Liver (tissue), 9 donors: ENCODE results near the gene PTPRD. TPM values are rescaled to one million over a fixed set of nuclear protein-coding genes. Genes with fewer than 3 reads are reported as not detected.

Experiments
- DNase-seq: peaks from one replicate; pipeline ENCODE4 v3.0.0-alpha.2; 2017; ENCODE audit warnings: low spot score
- H3K27ac ChIP-seq, 2 donors: one replicate each; pipeline ENCODE4 v1.7.0; 2013; ENCODE audit warnings: inconsistent platforms in 2 of 2, low read length in 2 of 2, control low read depth in 1 of 2, low read depth in 1 of 2, mild to moderate bottlenecking in 1 of 2
- H3K27me3 ChIP-seq, 4 donors: one replicate each; pipeline versions ENCODE4 v1.6.1 to v1.7.0; 2013; ENCODE audit warnings: low read length in 3 of 4, inconsistent platforms in 1 of 4, mild to moderate bottlenecking in 1 of 4, moderate library complexity in 1 of 4; ENCODE audit not compliant: control insufficient read depth in 4 of 4, insufficient read depth in 4 of 4
- H3K36me3 ChIP-seq, 4 donors: one replicate each; pipeline versions ENCODE4 v1.6.1 to v1.7.0; 2013; ENCODE audit warnings: low read length in 3 of 4, mild to moderate bottlenecking in 3 of 4, low read depth in 1 of 4, moderate library complexity in 1 of 4; ENCODE audit not compliant: control insufficient read depth in 4 of 4, insufficient read depth in 3 of 4
- H3K4me1 ChIP-seq, 4 donors: one replicate each; pipeline versions ENCODE4 v1.6.1 to v1.7.0; 2013; ENCODE audit warnings: low read length in 3 of 4, mild to moderate bottlenecking in 3 of 4, moderate library complexity in 1 of 4; ENCODE audit not compliant: control insufficient read depth in 4 of 4, insufficient read depth in 4 of 4
- H3K4me3 ChIP-seq, 3 donors: one replicate each; pipeline versions ENCODE4 v1.6.1 to v1.7.0; 2013; ENCODE audit warnings: low read length in 3 of 3, control low read depth in 1 of 3, low read depth in 1 of 3, mild to moderate bottlenecking in 1 of 3
- H3K9ac ChIP-seq, 2 donors: one replicate each; pipeline ENCODE4 v1.7.0; 2013; ENCODE audit warnings: low read length in 2 of 2, mild to moderate bottlenecking in 2 of 2, moderate library complexity in 2 of 2, control low read depth in 1 of 2, low read depth in 1 of 2
- H3K9me3 ChIP-seq, 4 donors: one replicate each; pipeline versions ENCODE4 v1.6.1 to v1.7.0; 2013; ENCODE audit warnings: low read length in 3 of 4; ENCODE audit not compliant: control insufficient read depth in 4 of 4
- ATF3 ChIP-seq: IDR thresholded peaks from 2 replicates; pipeline ENCODE4 v1.6.1; 2016; ENCODE audit warnings: antibody characterized with exemption
- EGR1 ChIP-seq, 2 donors: IDR thresholded peaks; 2 replicates each; pipeline ENCODE4 v1.6.1; 2016 to 2018; ENCODE audit warnings: antibody characterized with exemption in 2 of 2, low read depth in 2 of 2
- FOXA1 ChIP-seq: IDR thresholded peaks from 2 replicates; pipeline ENCODE4 v1.6.1; 2016; ENCODE audit warnings: antibody characterized with exemption
- FOXA2 ChIP-seq: IDR thresholded peaks from 2 replicates; pipeline ENCODE4 v1.6.1; 2016; ENCODE audit warnings: antibody characterized with exemption
- GABPA ChIP-seq, 2 donors: IDR thresholded peaks in 1 of 2; conservative IDR thresholded peaks in 1 of 2; 2 replicates each; pipeline ENCODE4 v1.6.1; 2016; ENCODE audit warnings: antibody characterized with exemption in 2 of 2, mild to moderate bottlenecking in 1 of 2, moderate library complexity in 1 of 2
- HNF4A ChIP-seq, 2 donors: conservative IDR thresholded peaks; 2 replicates each; pipeline ENCODE4 v1.6.1; 2016; ENCODE audit warnings: antibody characterized with exemption in 2 of 2, mild to moderate bottlenecking in 2 of 2
- HNF4G ChIP-seq: IDR thresholded peaks from 2 replicates; pipeline ENCODE4 v1.6.1; 2016; ENCODE audit warnings: antibody characterized with exemption
- JUND ChIP-seq, 2 donors: IDR thresholded peaks; 2 replicates each; pipeline ENCODE4 v1.6.1; 2016; ENCODE audit warnings: antibody characterized with exemption in 2 of 2
- MAX ChIP-seq: IDR thresholded peaks from 2 replicates; pipeline ENCODE4 v1.6.1; 2016; ENCODE audit warnings: antibody characterized with exemption
- NR2F2 ChIP-seq: IDR thresholded peaks from 2 replicates; pipeline ENCODE4 v1.6.1; 2016; ENCODE audit warnings: antibody characterized with exemption
- RAD21 ChIP-seq, 2 donors: IDR thresholded peaks; 2 replicates each; pipeline ENCODE4 v1.6.1; 2016; ENCODE audit warnings: antibody characterized with exemption in 2 of 2, mild to moderate bottlenecking in 2 of 2
- RXRA ChIP-seq, 2 donors: IDR thresholded peaks; 2 replicates each; pipeline ENCODE4 v1.6.1; 2017 to 2018; ENCODE audit warnings: antibody characterized with exemption in 2 of 2, mild to moderate bottlenecking in 1 of 2
- SP1 ChIP-seq: IDR thresholded peaks from 2 replicates; pipeline ENCODE4 v1.6.1; 2018; ENCODE audit warnings: antibody characterized with exemption, mild to moderate bottlenecking
- TAF1 ChIP-seq: conservative IDR thresholded peaks from 2 replicates; pipeline ENCODE4 v1.6.1; 2016; ENCODE audit warnings: antibody characterized with exemption, mild to moderate bottlenecking
- ZBTB33 ChIP-seq: IDR thresholded peaks from 2 replicates; pipeline ENCODE4 v1.6.1; 2016; ENCODE audit warnings: antibody characterized with exemption
- WGBS: extraction: QIAGEN DNeasy Blood & Tissue Kit; methylation state at CpG from one replicate; pipeline ENCODE4 v1.1.7; 2013; 5-methylcytosine and 5-hydroxymethylcytosine counted together
- polyA plus RNA-seq, 2 donors: library from polyadenylated mRNA; stranded (reverse) in 1 of 2; unstranded in 1 of 2; fragments of 200-250 nt in 1 of 2; fragments of >200 nt in 1 of 2; fragmentation: Nextera tagmentation in 1 of 2; extraction: Ambion mirVana in 1 of 2; gene quantifications; one replicate each; pipeline versions ENCODE4 v1.2.1 to v1.2.3, GENCODE V29; 2013 to 2015
- total RNA-seq, 2 donors: library from RNA; depleted of rRNA; stranded (reverse); fragments of >200 nt; gene quantifications; one replicate each; pipeline ENCODE4 v1.2.3, GENCODE V29; 2014
- TF ChIP-seq, protein P1 (sequence below): fragments of 150-350 bp; IDR thresholded peaks from 2 replicates; pipeline ENCODE4 v1.5.1; 2017; ENCODE audit warnings: improper control_type of control experiment, low read depth, low read length; ENCODE audit not compliant: missing input control
- TF ChIP-seq, protein P2 (sequence below): IDR thresholded peaks from 2 replicates; pipeline ENCODE4 v1.6.1; 2016; ENCODE audit warnings: antibody characterized with exemption, mild to moderate bottlenecking
- donor health status: healthy.
- donor health status: healthy.
- donor health status: healthy.
- donor health status: healthy.
- donor health status: healthy.

Gene PTPRD
- total and polyA plus RNA-seq, 4 donors: 0.78 to 34.2 (median 4.7) TPM

- TF ChIP-seq ZBTB33 (no peak), NR2F2 (no peak), FOXA1 (no peak), RAD21 (IDR thresholded peaks at IDR 0.05) (no peak), EGR1 (IDR thresholded peaks at IDR 0.05; ENCODE audit: low read depth in 2 of 2) (no peak), RXRA (IDR thresholded peaks at IDR 0.05) (no peak), HNF4G (no peak), MAX (no peak)
These were observed 2311.5 kb downstream of the PTPRD start (continued) for GRCh38 chr9:8301296-8301695.

DNA sequence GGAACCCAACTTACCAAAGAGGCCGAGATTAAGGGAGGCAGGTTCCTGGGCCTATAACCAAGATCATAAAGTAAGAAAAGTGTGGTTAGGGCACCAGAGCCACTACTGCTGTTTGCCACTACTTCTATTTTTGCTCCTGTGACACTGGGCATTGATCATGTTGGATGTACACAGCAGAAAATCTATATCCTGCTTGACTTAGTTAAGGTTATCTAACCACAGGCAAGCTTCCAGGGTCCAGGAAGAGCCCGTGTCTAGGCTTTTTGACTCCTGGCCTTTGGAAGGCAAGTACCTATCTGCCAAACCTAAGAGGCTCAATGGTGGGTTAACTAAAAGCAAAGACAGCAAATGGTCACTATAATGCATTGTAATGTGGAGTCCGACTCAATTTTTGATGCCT lies 2315.8 kb downstream of the PTPRD start:
- Histone ChIP-seq H3K4me1 (no peaks in the 10 kb centered on the region), H3K36me3 (no peaks in the 10 kb centered on the region), H3K4me3 (no peak overlapping the region), H3K27me3 (no peaks in the 10 kb centered on the region), H3K27ac (no peak overlapping the region), H3K9me3 (no peaks in the 10 kb centered on the region), H3K9ac (no peak overlapping the region)
- TF ChIP-seq, protein P1, sequence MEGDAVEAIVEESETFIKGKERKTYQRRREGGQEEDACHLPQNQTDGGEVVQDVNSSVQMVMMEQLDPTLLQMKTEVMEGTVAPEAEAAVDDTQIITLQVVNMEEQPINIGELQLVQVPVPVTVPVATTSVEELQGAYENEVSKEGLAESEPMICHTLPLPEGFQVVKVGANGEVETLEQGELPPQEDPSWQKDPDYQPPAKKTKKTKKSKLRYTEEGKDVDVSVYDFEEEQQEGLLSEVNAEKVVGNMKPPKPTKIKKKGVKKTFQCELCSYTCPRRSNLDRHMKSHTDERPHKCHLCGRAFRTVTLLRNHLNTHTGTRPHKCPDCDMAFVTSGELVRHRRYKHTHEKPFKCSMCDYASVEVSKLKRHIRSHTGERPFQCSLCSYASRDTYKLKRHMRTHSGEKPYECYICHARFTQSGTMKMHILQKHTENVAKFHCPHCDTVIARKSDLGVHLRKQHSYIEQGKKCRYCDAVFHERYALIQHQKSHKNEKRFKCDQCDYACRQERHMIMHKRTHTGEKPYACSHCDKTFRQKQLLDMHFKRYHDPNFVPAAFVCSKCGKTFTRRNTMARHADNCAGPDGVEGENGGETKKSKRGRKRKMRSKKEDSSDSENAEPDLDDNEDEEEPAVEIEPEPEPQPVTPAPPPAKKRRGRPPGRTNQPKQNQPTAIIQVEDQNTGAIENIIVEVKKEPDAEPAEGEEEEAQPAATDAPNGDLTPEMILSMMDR: no peak
- no peak for TF ChIP-seq FOXA1
- TF ChIP-seq JUND (IDR thresholded peaks at IDR 0.05): no peak
- TF ChIP-seq SP1: no peak
- no peak for TF ChIP-seq ATF3
- no peak for TF ChIP-seq NR2F2
- no peak for TF ChIP-seq TAF1
- no peak for TF ChIP-seq RAD21 (IDR thresholded peaks at IDR 0.05)
- TF ChIP-seq RXRA (IDR thresholded peaks at IDR 0.05): no peak
- TF ChIP-seq HNF4G: no peak
- TF ChIP-seq EGR1 (IDR thresholded peaks at IDR 0.05; ENCODE audit: low read depth in 2 of 2): no peak
- no peak for TF ChIP-seq ZBTB33
- TF ChIP-seq MAX: no peak
- no peak for TF ChIP-seq FOXA2
- no peak for TF ChIP-seq HNF4A (conservative IDR thresholded peaks at IDR 0.05)
- TF ChIP-seq, protein P2, sequence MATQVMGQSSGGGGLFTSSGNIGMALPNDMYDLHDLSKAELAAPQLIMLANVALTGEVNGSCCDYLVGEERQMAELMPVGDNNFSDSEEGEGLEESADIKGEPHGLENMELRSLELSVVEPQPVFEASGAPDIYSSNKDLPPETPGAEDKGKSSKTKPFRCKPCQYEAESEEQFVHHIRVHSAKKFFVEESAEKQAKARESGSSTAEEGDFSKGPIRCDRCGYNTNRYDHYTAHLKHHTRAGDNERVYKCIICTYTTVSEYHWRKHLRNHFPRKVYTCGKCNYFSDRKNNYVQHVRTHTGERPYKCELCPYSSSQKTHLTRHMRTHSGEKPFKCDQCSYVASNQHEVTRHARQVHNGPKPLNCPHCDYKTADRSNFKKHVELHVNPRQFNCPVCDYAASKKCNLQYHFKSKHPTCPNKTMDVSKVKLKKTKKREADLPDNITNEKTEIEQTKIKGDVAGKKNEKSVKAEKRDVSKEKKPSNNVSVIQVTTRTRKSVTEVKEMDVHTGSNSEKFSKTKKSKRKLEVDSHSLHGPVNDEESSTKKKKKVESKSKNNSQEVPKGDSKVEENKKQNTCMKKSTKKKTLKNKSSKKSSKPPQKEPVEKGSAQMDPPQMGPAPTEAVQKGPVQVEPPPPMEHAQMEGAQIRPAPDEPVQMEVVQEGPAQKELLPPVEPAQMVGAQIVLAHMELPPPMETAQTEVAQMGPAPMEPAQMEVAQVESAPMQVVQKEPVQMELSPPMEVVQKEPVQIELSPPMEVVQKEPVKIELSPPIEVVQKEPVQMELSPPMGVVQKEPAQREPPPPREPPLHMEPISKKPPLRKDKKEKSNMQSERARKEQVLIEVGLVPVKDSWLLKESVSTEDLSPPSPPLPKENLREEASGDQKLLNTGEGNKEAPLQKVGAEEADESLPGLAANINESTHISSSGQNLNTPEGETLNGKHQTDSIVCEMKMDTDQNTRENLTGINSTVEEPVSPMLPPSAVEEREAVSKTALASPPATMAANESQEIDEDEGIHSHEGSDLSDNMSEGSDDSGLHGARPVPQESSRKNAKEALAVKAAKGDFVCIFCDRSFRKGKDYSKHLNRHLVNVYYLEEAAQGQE: no peak
- no peak for TF ChIP-seq GABPA (IDR thresholded peaks at IDR 0.05 in 1 of 2, conservative IDR thresholded peaks at IDR 0.05 in 1 of 2)
- 61% methylated on average over 3 of the region's 3 CpGs for WGBS
- DNase-seq: no peak
